Upper lobe of left lung (tissue), 4 donors: Measurements from ENCODE around the gene RTL1.

Experiments used
- CTCF ChIP-seq, 6 experiments: fragments of 450-650 bp in 4 of 6; fragments of 200-600 bp in 2 of 6; sonication (generic) in 2 of 6; IDR thresholded peaks; one replicate each; pipeline ENCODE4 v1.5.1; 2016 to 2019; ENCODE audit warnings: antibody characterized with exemption in 6 of 6
- POLR2A ChIP-seq, 4 donors: fragments of 450-650 bp; IDR thresholded peaks; one replicate each; pipeline ENCODE4 v1.5.1; 2016 to 2017; ENCODE audit warnings: antibody characterized with exemption in 4 of 4, mild to moderate bottlenecking in 2 of 4

GRCh38 chr14:100860556-100861187 is 42.9 kb downstream of the RTL1 start:
- no peak for TF ChIP-seq CTCF (IDR thresholded peaks at IDR 0.05)
- no peak for TF ChIP-seq POLR2A (IDR thresholded peaks at IDR 0.05)
